GM12875 (cell line): ENCODE data around the gene FKBP4.

Source experiments
- H3K4me3 ChIP-seq: one replicate; pipeline ENCODE4 v1.5.1; 2011; ENCODE audit warnings: low read depth, low read length, control low read depth
- CTCF ChIP-seq: IDR thresholded peaks from 2 replicates; pipeline ENCODE4 v1.5.1; 2011; ENCODE audit warnings: low read depth, mild to moderate bottlenecking, control low read depth, inconsistent platforms, low read length, moderate library complexity, borderline replicate concordance; ENCODE audit not compliant: insufficient read depth

The FKBP4 gene

GRCh38 chr12:2813214-2814185 lies 18.7 kb downstream of the FKBP4 start:
- H3K4me3 ChIP-seq, result peak overlapping the region; percentile 64
- peak; percentile 66; the same call in 1 of the 2 replicates for TF ChIP-seq CTCF

- no peak overlapping the region for H3K4me3 ChIP-seq
- no peak for TF ChIP-seq CTCF
Observed at GRCh38 chr12:2819810-2820209, 25.0 kb downstream of the FKBP4 start.

- no peak for TF ChIP-seq CTCF
- H3K4me3 ChIP-seq, result no peak overlapping the region
Observed at GRCh38 chr12:2820432-2820831, 25.7 kb downstream of the FKBP4 start.

GRCh38 chr12:2823483-2823882 lies 28.7 kb downstream of the FKBP4 start:
- no peak for TF ChIP-seq CTCF
- no peak overlapping the region for H3K4me3 ChIP-seq

GRCh38 chr12:2824541-2824940 lies 29.8 kb downstream of the FKBP4 start:
- no peak for TF ChIP-seq CTCF
- no peak overlapping the region for H3K4me3 ChIP-seq

GRCh38 chr12:2825132-2825531 lies 30.4 kb downstream of the FKBP4 start:
- TF ChIP-seq CTCF, result no peak
- H3K4me3 ChIP-seq, result no peak overlapping the region

GRCh38 chr12:2826036-2826435 lies 31.3 kb downstream of the FKBP4 start:
- no peak for TF ChIP-seq CTCF
- H3K4me3 ChIP-seq, result no peak overlapping the region
